GM12891 (cell line): ENCODE data around the gene FAM47B.

Experiments used
- DNase-seq: peaks from one replicate; pipeline ENCODE4 v3.0.0; 2011; ENCODE audit warnings: low spot score; ENCODE audit not compliant: insufficient read length
- FAIRE-seq: peaks from 2 replicates; lab custom pipeline; 2011; peaks lifted over from hg19 to GRCh38; lab: Jason Lieb, UNC
- PAX5 ChIP-seq: IDR thresholded peaks from 2 replicates; pipeline ENCODE4 v1.6.1; 2011; ENCODE audit warnings: low read length, moderate library complexity, mild to moderate bottlenecking; ENCODE audit not compliant: insufficient read depth, severe bottlenecking
- POLR2A ChIP-seq: IDR thresholded peaks from 2 replicates; pipeline ENCODE4 v1.6.1; 2011; ENCODE audit warnings: low read depth, low read length, control low read depth
- POLR2AphosphoS5 ChIP-seq: IDR thresholded peaks from 2 replicates; pipeline ENCODE4 v1.6.1; 2011; ENCODE audit warnings: low read depth, low read length, control low read depth
- POU2F2 ChIP-seq: IDR thresholded peaks from 2 replicates; pipeline ENCODE4 v1.6.1; 2011; ENCODE audit warnings: low read depth, mild to moderate bottlenecking, control low read depth, low read length, moderate library complexity
- SPI1 ChIP-seq: IDR thresholded peaks from 2 replicates; pipeline ENCODE4 v1.6.1; 2011; ENCODE audit warnings: low read depth, low read length, control low read depth
- TAF1 ChIP-seq: IDR thresholded peaks from 2 replicates; pipeline ENCODE4 v1.6.1; 2011; ENCODE audit warnings: low read depth, low read length, control low read depth

Gene FAM47B

DNA sequence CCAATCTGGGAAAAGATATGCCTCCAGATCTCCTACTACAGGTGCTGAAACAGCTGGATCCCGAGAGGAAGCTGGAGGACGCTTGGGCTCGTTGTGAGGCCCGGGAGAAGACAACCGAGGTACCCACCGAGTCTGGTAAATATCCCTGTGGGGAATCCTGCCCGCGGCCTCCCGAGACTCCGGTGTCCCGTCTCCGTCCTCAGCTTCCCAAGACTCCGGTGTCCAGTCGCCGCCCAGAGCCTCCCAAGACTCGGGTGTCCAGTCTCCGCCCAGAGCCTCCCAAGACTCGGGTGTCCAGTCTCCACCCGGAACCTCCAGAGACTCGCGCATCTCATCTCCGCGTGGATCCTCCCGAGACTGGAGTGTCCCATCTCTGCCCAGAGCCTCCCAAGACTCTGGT, 639 bp downstream of the FAM47B start:
- DNase-seq (no peak), FAIRE-seq (no peak)

DNA sequence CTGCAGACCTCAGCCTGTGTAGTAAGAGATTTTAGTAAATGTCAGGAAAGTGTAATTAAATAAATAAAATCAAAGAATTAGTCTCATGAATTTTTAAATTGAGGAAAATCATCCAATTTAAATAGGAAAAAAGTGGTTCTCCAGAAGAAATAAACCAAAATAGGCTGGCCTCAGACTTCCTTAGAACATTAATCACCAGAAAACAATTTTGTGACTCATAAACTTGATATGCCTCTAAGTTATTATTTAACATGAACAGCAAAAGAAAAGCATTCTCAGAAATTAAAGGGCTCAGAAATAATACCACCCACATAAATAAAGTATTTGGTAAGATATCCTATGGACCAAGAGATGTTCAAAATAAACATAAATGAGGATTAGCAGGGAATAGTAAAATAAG, 14.3 kb downstream of the FAM47B start:
- no peak for FAIRE-seq
- TF ChIP-seq TAF1 = no peak
- TF ChIP-seq POLR2A = no peak
- no peak for TF ChIP-seq POU2F2
- TF ChIP-seq SPI1 = no peak
- no peak for TF ChIP-seq POLR2AphosphoS5
- TF ChIP-seq PAX5 = no peak
- no peak for DNase-seq

More for the DNA sequence above, 639 bp downstream of the FAM47B start:
- no peak for TF ChIP-seq POLR2A
- no peak for TF ChIP-seq POLR2AphosphoS5
- no peak for TF ChIP-seq POU2F2
- TF ChIP-seq SPI1 = no peak
- no peak for TF ChIP-seq TAF1
- TF ChIP-seq PAX5 = no peak

DNA sequence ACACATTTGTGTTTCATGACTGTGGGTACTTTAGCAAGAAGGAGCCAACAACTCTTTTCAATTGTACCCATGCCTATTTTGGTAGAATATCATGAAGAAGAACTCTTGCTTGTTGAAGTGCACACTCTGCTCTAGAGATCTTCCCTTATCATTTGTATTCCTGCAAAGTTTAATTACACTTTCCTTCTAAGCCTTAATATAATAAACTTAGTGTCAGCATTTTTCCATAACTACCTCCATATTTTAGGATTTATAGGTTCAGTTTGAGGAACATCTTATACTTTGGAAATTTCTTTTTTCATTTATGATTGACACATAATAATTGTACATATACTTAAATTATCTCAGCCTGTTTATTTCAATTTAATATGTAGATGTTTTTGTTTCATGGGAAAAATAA, 19.1 kb downstream of the FAM47B start:
- no peak for DNase-seq
- no peak for FAIRE-seq
- TF ChIP-seq POLR2A (no peak), SPI1 (no peak), TAF1 (no peak), PAX5 (no peak)

DNA sequence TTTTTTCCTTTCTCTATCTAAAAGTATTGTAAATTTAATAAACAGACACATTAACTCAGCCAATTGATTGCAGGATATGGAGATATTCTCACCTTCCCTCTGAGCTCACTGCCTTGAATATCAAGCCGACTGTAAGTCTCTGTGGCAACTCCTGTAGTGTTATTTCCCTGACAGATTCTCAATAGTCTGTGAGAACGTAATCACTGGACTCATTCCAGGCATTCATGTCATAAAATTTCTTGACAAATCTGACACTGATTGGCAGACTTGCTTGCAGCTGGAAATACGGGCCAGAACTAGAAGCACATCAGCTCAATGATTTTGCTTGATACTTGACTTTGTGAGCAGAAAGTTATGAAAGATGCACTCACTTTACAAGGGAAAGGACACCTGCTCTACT, 29.6 kb downstream of the FAM47B start:
- no peak for FAIRE-seq
- no peak for DNase-seq
- TF ChIP-seq SPI1 (no peak), PAX5 (no peak), POLR2AphosphoS5 (no peak), POLR2A (no peak), TAF1 (no peak), POU2F2 (no peak)

DNA sequence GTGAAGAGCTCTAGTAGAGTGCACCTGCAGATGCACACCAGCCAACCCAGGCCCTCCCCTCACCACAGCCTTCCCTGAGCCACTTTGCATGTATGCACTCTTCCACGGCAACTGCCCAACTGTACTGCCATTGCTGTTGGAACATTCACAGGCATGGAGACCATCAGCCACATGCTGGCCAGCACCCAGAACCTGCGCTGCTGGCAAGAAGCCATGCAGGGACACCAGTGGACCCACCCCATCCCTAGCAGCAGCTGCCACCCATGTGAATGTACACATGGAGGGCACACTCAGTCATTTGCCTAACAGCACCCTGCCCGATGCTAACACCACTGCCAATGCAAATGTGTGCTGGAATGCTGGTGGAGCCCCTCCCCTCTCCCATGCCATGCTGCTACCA, 35.6 kb downstream of the FAM47B start:
- DNase-seq (no peak), FAIRE-seq (no peak)
- TF ChIP-seq POU2F2 (no peak), POLR2AphosphoS5 (no peak), POLR2A (no peak), PAX5 (no peak), SPI1 (no peak), TAF1 (no peak)

DNA sequence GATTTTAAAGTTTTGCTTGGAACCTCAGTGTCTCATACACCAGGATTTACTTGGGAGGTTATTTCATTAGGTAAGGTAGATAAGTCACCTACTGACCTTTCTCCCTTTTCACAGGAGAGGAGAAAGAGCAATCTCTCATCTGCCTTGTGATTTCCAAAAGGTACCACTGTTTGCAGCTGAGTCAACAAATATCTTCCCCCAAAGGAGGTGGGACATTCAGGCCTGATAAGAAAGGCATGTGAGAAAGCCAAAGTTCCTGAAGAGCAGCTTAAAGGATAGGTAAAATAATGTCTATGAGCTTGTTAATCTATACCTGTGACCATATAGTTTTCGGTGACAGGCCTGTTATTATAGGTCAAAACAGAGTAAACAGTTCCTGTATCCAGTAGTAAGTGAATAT, 45.0 kb downstream of the FAM47B start:
- no peak for FAIRE-seq
- no peak for TF ChIP-seq SPI1
- no peak for TF ChIP-seq POLR2A
- no peak for TF ChIP-seq PAX5
- TF ChIP-seq TAF1 = no peak
- TF ChIP-seq POU2F2 = no peak
- TF ChIP-seq POLR2AphosphoS5 = no peak

More for the DNA sequence above, 45.0 kb downstream of the FAM47B start:
- DNase-seq = no peak
